GM19397 (cell line): ENCODE results near the gene IPO11.
"Not testable (repeated sequence)": the region's sequence is repeated elsewhere in the genome, so short reads cannot be mapped to it uniquely, and the experiment has no call there.

ENCODE experiments used
- ATAC-seq: cut with Tn5 transposase; IDR thresholded peaks from one replicate; pipeline ENCODE4 v1.9.1; 2021; ENCODE audit warnings: mild to moderate bottlenecking, moderate library complexity; ENCODE audit not compliant: unreplicated experiment

Gene IPO11

DNA sequence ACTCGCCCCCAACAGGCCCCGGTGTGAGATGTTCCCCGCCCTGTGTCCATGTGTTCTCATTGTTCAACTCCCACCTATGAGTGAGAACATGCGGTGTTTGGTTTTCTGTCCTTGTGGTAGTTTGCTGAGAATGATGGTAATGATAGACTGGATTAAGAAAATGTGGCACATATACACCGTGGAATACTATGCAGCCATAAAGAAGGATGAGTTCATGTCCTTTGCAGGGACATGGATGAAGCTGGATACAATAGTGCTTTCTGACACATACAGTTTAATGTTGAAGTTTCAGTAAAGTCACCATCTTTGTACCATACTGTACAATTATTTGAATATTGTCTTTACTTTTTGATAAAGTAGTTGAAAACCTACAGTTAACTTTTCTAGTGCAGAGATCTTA is 96.2 kb downstream of the IPO11 start:
- not testable (repeated sequence) for ATAC-seq

DNA sequence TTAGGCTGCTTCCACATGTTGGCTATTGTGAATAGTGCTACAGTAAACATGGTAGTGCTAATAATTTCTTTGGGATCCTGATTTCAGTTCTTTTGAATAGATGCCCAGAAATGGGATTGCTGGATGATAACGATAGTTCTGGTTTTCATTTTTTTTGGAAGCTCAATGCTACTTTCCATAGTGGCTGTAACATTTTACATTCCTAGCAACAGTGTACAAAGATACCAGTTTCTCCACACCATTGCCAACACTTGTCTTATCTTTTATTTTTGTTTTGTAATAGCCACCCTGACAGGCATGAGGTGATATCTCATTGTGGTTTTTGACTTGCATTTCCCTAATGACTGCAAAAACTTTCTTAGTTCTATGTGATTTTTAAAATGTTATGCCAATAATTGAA is 97.2 kb downstream of the IPO11 start:
- no peak for ATAC-seq

DNA sequence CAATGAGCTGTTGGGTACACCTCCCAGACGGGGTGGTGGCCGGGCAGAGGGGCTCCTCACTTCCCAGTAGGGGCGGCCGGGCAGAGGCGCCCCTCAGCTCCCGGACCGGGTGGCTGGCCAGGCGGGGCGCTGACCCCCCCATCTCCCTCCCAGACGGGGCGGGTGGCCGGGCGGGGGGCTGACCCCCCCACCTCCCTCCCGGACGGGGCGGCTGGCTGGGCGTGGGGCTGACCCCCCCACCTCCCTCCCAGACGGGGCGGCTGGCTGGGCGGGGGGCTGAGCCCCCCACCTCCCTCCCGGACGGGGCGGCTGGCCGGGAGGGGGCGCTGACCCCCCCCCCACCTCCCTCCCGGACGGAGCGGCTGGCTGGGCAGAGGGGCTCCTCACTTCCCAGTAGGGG is 100.5 kb downstream of the IPO11 start:
- not testable (repeated sequence) for ATAC-seq

DNA sequence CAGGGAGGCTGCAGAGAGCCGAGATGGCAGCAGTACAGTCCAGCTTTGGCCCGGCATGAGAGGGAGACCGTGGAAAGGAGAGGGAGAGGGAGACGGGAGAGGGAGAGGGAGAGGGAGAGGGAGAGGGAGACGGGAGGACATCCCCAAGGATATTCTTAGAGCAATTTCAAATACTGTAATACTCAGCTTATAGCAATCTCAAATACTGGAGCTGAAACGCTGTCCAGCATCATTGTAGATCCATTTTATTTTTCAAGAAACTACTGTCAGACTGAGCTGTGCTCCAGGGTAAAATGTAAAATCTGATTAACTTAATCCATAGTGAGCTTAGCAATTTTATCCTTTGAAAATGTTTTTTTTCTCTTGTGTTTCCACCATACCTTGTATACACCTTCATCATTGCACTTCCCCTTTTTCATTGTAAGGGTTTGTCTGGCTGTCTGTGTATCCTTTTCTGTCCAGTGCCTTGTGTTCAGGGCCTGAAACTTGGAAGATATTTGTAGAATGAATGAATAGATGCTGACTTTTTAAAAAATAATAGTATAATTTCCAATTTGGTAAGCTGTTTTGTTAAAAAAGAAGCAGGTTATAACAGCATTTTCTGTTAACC is 102.1 kb downstream of the IPO11 start:
- ATAC-seq = no peak

DNA sequence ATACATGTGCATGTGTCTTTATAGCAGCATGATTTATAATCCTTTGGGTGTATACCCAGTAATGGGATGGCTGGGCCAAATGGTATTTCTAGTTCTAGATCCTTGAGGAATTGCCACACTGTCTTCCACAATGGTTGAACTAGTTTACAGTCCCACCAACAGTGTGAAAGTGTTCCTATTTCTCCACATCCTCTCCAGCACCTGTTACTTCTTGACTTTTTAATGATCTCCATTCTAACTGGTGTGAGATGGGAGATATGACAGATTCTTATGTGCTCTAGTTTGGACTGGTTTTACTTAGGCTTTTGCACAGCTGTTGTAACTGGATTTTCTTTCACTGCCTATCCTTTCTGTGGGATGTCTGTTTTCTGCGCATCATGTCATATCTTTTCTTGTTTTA is 108.2 kb downstream of the IPO11 start:
- not testable (repeated sequence) for ATAC-seq

DNA sequence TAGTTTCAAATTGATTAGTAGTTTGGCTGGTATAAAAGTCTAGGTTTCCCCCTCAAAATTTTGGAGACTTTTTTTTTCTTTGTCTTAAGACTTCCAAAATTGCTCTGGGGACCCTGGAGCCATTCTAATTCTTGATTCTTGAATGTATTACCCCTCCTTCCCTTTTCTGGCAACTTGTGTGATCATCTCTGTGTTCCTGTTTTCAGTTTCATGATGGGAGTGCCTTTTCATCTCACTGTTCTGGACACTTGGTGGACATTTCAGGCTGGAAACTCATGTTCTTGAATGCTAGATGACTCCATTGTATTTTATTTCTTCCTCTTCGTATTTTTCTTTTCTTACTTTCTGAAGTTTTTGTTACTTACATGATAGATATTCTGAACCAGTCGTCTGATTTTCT is 108.8 kb downstream of the IPO11 start:
- no peak for ATAC-seq

DNA sequence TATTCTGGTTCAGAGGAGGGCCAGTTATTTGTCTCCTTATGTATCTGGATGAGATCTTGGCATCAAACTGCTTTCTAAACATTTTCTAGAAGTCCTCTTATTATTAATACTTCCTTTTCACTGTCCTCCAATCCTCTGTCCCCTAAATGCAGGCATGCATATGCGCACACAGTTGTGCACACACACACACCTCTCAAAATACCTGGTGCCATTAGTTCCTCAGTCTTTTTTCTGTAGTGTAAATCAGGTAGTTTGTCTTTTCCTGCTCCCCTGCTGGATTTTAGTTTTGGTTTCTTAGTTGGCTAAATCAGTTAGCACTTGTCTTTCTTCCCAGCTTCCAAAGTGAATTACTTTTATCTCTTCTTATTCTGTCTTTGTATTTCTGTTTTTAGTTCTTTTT is 110.2 kb downstream of the IPO11 start:
- ATAC-seq = no peak

DNA sequence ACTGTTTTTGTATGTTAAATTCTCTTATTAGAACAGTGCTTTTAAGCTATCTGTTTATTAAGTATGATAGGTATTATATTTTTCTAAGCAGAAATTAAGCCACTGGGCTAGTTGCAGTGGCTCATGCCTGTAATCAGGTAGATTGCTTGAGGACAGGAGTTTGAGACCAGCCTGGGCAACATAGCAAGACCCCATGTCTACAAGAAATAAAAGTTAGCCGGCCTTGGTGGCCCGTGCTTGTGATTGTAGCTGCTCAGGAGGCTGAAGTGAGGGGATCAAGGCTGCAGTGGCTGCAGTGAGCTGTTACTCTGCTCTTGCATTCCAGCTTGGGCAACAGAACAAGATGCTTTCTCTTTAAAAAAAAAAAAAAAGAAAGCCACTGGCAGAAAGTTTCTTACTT is 121.0 kb downstream of the IPO11 start:
- ATAC-seq = no peak

DNA sequence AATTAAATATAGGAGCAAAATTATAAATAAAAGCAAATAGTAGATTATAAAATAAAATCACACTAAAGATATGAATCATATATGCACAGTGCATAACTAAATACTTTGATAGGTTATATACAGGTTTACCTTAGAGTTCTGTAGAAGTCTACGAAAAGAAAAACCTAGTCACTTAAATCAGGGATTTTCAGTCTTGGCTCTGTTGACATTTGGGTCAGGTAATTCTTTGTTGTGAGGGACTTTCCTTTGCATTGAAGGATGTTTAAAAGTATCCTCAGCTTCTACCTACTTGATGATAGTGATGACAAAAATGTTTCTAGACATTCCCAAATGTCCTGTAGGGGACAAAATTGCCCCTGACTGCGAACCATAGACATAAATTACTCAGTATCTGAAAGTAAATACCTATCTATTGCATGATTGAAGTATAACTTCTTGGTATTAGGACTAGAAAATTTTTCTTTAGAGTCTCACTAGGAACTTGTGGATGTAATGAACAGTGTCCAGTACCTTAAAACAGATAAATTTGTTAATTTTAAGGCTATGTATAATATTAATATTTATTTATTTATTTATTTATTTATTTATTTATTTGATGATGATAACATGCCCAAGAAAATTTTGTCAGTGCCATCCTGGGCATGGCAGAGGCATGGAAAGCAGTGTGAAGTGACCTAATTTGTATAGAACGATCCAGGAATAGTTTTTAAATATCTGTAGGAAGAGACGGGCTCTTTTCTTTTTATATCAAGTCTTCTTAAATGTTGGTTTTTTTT is 122.1 kb downstream of the IPO11 start:
- no peak for ATAC-seq

DNA sequence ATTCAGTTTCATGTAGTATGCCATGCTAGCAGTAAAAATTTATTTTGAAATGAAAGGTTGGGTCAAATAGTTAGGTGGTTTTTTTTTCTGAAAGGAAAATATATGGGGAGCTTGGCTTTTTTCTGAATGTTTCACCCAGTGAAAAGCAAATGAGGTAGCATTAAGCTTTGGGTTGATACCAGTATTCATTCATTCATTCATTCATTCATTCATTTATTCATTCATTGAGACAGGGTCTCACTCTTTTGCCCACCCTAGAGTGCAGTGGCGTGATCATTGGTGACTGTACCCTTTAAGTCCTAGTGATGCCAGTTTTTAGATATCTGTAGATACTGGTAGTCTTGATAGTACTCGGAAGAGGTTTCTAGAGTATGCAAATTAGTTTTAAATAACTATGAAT is 123.7 kb downstream of the IPO11 start:
- no peak for ATAC-seq

DNA sequence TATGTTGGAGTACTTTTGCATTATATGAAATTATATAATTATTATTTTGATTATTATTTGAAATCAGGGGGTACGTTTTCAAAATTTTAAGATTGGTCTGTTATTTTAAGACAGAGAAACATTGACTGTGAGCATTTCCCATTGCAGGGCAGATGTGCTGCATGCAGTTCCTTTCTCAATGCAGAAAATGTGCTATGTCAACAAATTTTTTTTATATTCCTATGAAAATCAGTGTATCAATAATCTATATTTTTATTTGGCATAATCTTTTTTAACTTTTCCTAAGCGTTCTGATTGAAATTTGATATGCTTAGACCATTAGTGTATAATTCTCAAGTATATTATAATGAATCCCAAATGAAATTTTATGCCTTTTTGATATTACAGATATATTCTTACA is 124.2 kb downstream of the IPO11 start:
- no peak for ATAC-seq

DNA sequence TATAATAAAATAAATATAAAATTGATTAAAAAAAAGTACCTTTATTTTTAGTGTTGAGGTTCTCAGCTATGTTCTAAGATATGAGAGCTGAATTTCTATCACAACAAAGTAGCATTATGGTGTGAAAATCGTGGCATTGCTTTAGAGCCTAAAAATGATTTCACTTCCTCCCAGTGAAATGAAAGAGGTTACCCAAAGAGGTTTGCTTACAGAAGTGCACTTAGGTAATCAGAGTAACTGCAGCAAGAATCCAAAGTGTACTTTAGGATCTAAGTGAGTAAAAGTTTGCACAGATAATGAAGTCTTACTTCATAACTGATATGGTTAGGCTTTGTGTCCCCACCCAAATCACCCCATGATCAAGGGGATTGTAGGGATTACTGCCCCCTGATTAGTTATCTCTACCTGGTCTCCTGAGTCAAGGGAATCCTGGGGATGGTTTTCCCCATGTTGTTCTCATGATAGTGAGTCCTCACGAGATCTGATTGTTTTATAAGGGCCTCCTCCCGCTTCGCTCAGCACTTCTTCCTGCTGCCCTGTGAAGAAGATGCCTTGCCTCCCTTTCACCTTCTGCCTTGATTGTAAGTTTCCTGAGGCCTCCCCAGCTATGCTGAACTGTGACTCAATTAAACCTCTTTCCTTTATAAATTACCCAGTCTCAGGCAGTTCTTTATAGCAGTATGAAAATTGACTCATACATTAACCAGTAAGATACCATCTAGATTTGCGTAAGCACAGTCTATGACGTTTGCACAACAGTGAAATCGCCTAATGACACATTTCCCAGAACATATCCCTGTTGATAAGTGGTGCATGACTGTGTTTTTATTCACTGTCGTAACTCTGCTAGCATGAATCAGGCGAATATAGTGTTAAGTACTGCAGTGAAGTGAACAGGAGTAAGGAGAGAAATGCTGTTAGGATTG is 125.7 kb downstream of the IPO11 start:
- no peak for ATAC-seq

DNA sequence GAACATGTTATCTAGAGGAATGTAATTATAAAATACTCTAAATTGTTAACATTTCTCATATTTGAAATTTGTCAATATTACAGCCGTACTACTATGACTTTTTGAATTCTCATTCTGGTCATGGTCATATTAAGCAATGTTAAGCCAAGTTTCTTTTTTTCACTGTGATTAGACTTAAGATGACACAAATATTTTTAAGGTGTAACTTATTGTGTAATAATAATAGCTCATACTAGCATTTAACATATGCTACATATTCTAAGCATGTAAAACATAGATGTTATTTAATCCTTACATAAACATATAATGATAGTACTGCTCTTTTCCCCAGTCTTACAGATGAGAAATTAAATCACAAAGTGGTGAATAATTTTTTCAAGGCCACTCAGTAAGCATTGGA is 130.2 kb downstream of the IPO11 start:
- ATAC-seq = no peak

DNA sequence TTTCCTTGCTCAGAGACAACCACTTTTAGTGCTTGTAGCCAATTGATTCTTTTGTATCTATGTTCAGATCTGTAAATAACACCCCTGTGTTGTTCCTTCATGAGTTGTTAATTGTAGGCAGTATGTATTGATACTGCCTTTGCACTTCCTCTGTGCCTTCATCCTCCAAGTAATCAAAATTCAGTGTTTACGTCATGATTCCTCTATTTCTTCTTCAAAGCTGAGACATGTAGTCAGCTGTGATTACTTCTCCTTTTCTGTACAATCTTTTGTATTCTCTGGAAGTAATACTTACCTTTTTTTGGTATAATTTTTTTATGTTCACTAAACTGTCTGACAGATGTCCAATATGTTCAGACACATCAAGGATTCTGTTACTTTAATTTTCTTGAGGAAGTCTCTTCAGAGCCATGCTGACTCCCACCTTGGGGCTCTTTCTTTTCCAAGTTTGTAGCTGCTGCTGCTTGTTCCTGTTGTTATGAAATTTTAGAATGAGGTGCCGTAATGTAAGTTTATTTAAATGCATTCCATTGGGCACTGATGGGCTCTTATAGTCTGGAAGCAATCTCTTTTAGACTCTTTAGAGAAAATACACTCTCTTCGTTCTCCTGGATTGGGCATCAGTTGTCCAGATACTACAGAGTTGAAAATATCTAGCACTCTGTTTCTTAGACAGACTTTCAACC is 135.5 kb downstream of the IPO11 start:
- no peak for ATAC-seq

DNA sequence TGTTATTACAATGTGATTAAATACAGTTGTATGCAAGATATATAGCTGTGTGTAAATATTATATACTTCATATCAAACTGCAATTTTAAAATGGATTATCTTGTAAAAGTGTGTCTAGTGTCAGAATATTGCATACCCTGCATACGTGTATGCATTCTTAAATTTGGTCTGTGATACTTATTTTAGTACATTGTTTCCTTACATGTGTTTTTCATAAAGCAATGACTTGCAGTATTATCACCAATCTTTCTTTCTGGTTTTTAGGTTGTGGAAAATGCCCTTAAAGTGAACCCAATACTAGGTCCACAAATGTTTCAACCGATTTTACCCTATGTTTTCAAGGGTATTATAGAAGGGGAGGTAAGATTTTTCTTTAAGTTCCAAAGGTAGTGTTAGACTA is 137.5 kb downstream of the IPO11 start:
- no peak for ATAC-seq

DNA sequence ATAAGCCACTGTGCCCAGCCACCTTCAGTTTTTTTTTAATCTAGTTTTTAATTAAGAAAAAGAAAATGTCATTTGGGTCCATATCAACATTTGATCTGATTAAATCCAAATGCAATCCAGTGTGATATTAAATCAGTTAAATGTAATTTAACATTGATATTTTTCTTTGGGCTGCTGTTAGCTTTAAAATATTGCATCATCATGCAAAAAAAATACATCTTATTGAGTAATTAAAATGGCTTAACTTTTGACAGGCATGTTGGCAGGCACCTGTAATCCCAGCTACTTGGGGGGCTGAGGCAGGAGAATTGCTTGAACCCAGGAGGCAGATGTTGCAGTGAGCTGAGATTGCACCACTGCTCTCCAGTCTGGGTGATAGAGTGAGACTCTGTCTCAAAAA is 143.4 kb downstream of the IPO11 start:
- no peak for ATAC-seq

DNA sequence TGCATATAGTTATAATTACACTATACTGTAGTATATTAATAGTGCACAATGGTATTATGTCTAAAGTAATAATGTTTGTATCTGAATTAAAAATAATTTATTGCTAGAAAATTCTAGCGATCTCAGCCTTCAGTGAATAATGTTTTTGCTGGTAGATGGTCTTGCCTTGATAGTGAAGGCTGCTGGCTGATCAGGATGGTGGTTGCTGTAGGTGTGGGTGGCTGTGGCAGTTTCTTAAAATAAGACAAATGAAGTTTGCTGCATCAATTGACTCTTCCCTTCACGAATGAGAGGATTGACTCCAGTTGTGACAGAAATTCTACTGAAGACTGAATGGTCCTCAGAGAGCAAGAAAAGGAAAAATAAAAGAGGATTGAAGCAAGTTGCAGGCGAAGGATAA is 146.4 kb downstream of the IPO11 start:
- no peak for ATAC-seq

DNA sequence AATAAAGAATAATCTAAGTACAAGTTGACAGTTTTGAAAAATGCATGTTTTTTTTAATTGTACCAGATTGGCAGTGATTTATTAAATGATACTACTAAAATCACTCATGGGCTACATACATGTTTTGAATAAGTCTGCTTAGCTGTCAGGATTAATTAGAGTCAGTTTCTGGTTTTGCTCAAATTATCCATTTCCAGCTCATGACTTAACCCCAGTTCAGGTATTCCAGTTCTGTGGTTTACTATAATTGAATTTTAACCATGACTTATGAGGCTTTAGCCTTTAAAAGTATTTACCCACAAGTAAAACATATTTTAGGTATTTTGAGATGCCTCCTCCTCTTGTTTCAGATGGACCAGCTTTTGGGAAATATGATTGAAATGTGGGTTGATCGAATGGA is 148.2 kb downstream of the IPO11 start:
- ATAC-seq = no peak

DNA sequence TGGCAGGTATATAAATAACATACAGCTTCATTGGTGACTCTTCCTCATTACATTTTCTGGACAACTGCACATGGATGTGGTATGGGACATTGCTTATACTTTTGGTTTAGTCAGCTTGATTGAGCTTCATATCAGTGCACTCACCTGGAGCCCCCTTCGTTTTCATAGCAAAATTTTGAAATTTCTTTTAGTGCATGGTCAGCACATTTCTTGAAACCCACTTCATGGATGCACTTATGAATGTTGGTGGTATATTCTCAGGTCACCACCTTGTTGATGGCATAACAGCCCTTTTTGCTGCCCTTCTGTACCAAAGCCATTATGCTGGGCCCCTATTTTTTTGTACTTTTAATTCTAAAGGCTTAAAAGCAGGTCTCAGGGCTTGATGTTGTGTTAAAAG is 149.3 kb downstream of the IPO11 start:
- no peak for ATAC-seq

DNA sequence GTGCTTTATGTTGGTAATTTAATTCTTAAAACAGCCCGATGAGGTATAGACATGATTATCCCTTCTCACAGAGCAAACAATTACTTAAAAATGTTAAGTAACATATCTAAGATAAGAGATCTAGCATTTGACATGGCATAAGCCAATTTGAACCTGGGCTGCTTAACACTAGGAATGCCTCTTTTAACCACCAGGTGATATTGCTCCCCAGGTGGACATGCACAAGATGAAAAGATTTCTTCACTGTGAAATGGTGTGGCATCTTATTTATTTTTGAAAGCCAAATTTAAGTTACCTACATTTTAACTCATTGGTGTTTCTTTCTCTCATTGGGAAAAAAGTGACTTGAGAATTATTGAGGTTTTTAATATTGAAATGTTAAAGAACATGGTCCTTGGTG is 150.3 kb downstream of the IPO11 start:
- ATAC-seq = no peak

DNA sequence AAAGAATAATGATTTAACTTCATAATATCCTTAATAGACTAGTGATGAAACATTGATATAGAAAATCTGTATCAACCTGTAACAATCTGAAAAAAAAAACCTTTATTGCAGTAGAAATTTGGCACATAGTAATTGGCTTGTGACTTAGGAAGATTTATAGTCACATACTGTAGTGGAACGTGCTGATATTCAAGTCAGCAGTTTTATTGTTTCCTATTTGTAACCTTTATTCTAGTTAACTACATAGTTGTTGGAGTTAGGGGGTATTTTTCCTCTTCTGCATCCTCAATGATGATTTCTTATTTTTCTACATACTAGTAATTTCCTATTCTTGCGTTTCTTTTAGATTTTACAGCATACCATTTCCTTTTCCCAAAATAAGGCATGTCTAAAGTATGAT is 151.5 kb downstream of the IPO11 start:
- no peak for ATAC-seq
